ENCODE data around the gene ATAD2B. TPM values are rescaled to one million over a fixed set of nuclear protein-coding genes. Genes with fewer than 3 reads are reported as not detected.

ATAD2B gene
- total RNA-seq, 1 donor from 2014 or later: 38.3 TPM

DNA sequence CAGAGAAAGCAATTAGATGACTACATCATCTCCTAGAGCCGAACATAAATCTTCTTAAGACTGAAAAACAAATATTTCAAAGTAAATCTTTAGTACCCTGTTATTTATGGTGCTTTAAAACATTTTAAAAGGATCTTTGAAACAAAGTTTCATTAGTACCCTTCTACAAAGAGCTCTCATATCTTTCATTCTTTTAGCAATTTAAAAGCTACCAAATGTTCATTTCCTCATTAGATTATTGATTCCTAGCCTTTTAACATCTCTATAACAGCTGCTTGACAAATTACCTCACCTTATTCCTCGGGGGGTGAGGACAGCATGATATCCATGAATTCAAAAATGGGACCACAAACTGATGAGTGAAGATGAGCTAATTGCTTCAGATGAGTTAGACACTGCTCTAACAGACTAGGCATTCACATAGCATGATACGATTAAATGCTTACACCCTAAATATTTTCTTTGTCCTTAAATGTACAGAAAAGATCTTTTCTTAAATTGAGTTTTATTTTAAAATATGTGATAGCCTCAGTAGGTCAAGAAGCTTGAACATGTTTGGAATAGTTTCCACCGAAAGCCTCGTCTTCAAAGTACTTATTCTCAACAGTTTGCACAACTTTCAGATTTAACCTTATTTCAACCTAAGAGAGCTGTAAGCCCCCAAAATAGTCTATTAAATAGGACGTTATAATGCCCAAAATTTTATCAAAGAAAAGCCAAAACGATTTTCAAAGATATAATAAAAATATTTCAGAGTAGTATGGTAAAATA, 2.1 kb downstream of the ATAD2B start:
- H3K4me1 Mint-ChIP-seq (ENCODE audit: low read depth): peaks cover 27% of the 10 kb centered on the region
- peak overlapping the region; percentile 96 for H3K4me3 Mint-ChIP-seq (ENCODE audit: low read depth)
- no peaks in the 10 kb centered on the region for H3K27me3 Mint-ChIP-seq
- TF ChIP-seq, protein P1, sequence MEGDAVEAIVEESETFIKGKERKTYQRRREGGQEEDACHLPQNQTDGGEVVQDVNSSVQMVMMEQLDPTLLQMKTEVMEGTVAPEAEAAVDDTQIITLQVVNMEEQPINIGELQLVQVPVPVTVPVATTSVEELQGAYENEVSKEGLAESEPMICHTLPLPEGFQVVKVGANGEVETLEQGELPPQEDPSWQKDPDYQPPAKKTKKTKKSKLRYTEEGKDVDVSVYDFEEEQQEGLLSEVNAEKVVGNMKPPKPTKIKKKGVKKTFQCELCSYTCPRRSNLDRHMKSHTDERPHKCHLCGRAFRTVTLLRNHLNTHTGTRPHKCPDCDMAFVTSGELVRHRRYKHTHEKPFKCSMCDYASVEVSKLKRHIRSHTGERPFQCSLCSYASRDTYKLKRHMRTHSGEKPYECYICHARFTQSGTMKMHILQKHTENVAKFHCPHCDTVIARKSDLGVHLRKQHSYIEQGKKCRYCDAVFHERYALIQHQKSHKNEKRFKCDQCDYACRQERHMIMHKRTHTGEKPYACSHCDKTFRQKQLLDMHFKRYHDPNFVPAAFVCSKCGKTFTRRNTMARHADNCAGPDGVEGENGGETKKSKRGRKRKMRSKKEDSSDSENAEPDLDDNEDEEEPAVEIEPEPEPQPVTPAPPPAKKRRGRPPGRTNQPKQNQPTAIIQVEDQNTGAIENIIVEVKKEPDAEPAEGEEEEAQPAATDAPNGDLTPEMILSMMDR (IDR thresholded peaks at IDR 0.05; ENCODE audit: unreplicated experiment): no peak
- H3K36me3 Mint-ChIP-seq (ENCODE audit: insufficient read depth): no peaks in the 10 kb centered on the region
- no peak overlapping the region for H3K27ac Mint-ChIP-seq
- H3K9me3 Mint-ChIP-seq (ENCODE audit: low read depth): no peaks in the 10 kb centered on the region
- DNase-seq (ENCODE audit: low spot score, unreplicated experiment): no peak

DNA sequence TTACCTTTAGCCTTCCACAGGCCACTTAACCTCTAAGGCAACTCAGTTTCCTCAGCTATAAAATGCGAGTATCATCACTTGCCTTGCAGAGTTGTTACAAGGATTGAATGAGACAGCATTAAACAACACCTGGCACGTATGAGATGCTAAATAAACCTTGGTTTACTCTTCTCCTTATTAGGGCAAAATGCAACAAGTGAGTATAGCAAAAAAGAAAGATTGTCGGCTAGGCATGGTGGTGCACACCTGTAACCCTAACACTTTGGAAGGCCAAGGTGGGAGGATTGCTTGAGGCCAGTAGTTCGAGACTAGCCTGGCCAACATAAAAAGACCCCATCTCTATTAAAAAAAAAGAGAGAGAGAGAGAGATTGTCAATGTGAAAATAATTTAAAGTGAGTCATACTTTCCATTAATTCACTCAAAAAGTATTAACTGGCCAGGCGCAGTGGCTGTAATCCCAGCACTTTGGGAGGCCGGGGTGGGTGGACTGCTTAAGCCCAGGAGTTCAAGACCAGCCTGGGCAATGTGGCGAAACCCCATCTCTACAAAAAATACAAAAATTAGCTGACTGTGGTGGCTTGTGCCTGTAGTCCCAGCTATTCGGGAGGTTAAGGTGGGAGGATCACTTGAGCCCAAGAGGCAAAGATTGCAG, 8.0 kb downstream of the ATAD2B start:
- H3K27me3 Mint-ChIP-seq: no peaks in the 10 kb centered on the region
- no peaks in the 10 kb centered on the region for H3K36me3 Mint-ChIP-seq (ENCODE audit: insufficient read depth)
- TF ChIP-seq, protein P1 (IDR thresholded peaks at IDR 0.05; ENCODE audit: unreplicated experiment): no peak
- H3K9me3 Mint-ChIP-seq (ENCODE audit: low read depth): no peaks in the 10 kb centered on the region
- no peak overlapping the region for H3K27ac Mint-ChIP-seq
- H3K4me3 Mint-ChIP-seq (ENCODE audit: low read depth): no peak overlapping the region
- H3K4me1 Mint-ChIP-seq (ENCODE audit: low read depth): peaks cover 16% of the 10 kb centered on the region
- no peak for DNase-seq (ENCODE audit: low spot score, unreplicated experiment)

DNA sequence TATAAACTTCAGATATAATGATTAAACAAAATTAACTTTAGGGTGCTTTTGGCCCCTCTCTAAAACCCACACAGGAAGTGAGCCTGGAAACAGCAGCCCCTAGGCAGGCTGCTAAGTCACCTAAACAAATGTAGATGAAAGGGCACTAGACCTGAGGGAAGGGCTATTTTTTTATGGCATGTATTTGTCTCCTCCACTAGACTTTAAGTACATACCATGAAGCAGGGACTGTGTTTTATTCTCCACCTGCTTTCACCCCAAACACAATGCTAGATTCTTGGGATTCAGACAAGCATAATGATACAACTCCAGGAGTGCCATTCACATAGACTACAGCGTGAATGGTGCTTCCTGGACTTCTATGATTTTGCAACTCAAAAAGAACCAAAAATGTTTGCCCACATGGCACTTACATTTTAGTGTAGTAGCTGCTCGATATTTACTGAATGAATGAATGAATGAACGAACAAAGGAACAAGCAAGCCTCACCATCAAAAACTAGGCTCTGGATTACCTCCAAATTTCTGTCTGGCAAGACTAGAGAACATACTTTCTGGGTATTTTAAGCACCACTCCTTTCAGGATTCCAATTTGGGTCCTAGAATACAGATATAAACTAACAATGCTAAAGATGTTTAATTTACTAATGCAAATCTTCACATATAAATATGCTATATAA, 10.1 kb downstream of the ATAD2B start:
- peak overlapping the region; percentile 74 for H3K27ac Mint-ChIP-seq
- DNase-seq (ENCODE audit: low spot score, unreplicated experiment): no peak
- TF ChIP-seq, protein P1 (IDR thresholded peaks at IDR 0.05; ENCODE audit: unreplicated experiment): no peak
- H3K36me3 Mint-ChIP-seq (ENCODE audit: insufficient read depth): peaks cover 4% of the 10 kb centered on the region
- H3K4me1 Mint-ChIP-seq (ENCODE audit: low read depth): peaks cover 9% of the 10 kb centered on the region
- H3K27me3 Mint-ChIP-seq: no peaks in the 10 kb centered on the region
- no peaks in the 10 kb centered on the region for H3K9me3 Mint-ChIP-seq (ENCODE audit: low read depth)
- H3K4me3 Mint-ChIP-seq (ENCODE audit: low read depth): no peak overlapping the region

DNA sequence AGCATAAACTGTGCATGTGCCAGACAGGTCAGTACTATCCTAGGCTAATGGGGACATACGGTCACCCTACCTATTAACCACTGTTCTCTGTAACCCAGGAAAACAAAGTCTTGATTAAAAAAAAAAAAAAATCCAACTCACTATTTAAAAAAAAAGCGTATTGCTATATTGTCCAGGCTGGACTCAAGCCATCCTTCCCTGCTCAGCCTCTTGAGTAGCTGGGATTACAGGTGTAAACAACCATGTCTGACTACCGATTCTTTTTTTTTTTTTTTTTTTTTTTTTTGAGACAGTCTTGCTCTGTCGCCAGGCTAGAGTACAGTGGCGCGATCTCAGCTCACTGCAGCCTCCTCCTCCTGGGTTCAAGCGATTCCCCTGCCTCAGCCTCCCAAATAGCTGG, 11.6 kb downstream of the ATAD2B start:
- Mint-ChIP-seq H3K4me1 (ENCODE audit: low read depth) (peaks cover 8% of the 10 kb centered on the region), H3K9me3 (ENCODE audit: low read depth) (no peaks in the 10 kb centered on the region), H3K36me3 (ENCODE audit: insufficient read depth) (peaks cover 4% of the 10 kb centered on the region), H3K27me3 (no peaks in the 10 kb centered on the region), H3K27ac (no peak overlapping the region), H3K4me3 (ENCODE audit: low read depth) (no peak overlapping the region)
- TF ChIP-seq, protein P1 (IDR thresholded peaks at IDR 0.05; ENCODE audit: unreplicated experiment): no peak
- DNase-seq (ENCODE audit: low spot score, unreplicated experiment): no peak

DNA sequence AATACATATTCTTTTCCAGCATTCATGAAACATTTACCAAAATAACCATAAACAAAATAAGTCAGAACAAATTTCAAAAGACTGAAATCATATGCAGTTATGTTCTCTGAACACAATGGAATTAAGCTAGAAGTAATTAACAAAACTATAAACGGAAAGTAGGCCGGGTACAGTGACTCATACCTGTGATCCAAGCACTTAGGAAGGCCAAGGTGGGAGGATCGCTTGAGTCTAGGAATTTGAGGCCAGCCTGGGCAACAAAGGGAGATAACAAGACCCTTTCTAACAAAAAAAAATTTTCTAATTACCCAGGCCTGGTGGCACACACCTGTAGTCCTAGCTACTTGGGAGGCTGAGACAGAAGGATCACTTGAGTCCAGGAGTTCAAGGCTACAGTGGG, 14.9 kb downstream of the ATAD2B start:
- Mint-ChIP-seq H3K4me3 (ENCODE audit: low read depth) (no peak overlapping the region), H3K36me3 (ENCODE audit: insufficient read depth) (peaks cover 5% of the 10 kb centered on the region), H3K27ac (no peak overlapping the region), H3K27me3 (no peaks in the 10 kb centered on the region), H3K4me1 (ENCODE audit: low read depth) (peaks cover 8% of the 10 kb centered on the region), H3K9me3 (ENCODE audit: low read depth) (no peaks in the 10 kb centered on the region)
- no peak for DNase-seq (ENCODE audit: low spot score, unreplicated experiment)
- TF ChIP-seq, protein P1 (IDR thresholded peaks at IDR 0.05; ENCODE audit: unreplicated experiment): no peak

All from progenitor cell of endocrine pancreas (in vitro differentiated cells).